GM19372 (cell line): ENCODE measurements around the gene FBXO28.
"Not testable (repeated sequence)": the region's sequence is repeated elsewhere in the genome, so short reads cannot be mapped to it uniquely, and the experiment has no call there.

Source experiments
- ATAC-seq: cut with Tn5 transposase; IDR thresholded peaks from one replicate; pipeline ENCODE4 v1.9.1; 2021; ENCODE audit warnings: mild to moderate bottlenecking, low read depth, moderate library complexity; ENCODE audit not compliant: unreplicated experiment

Gene FBXO28

GRCh38 chr1:224113918-224114786, at the start of gene FBXO28:
FBXO28 (plus strand) TSS chr1:224114111; CDS start chr1:224114130, 19 bp downstream.
- peak; percentile 97 for ATAC-seq

- ATAC-seq = no peak
Measured at GRCh38 chr1:224064150-224064549, 49.8 kb upstream of the FBXO28 start.

GRCh38 chr1:224065455-224065854, 48.5 kb upstream of the FBXO28 start:
- no peak for ATAC-seq

GRCh38 chr1:224067207-224067606, 46.7 kb upstream of the FBXO28 start:
- ATAC-seq = no peak

- no peak for ATAC-seq
Measured at GRCh38 chr1:224067621-224068457, 46.1 kb upstream of the FBXO28 start.

GRCh38 chr1:224068458-224069072, 45.3 kb upstream of the FBXO28 start:
- ATAC-seq = no peak

GRCh38 chr1:224069138-224069537, 44.8 kb upstream of the FBXO28 start:
- ATAC-seq = no peak

- no peak for ATAC-seq
Measured at GRCh38 chr1:224070521-224070920, 43.4 kb upstream of the FBXO28 start.

GRCh38 chr1:224076407-224076806, 37.5 kb upstream of the FBXO28 start:
- ATAC-seq = no peak

- not testable (repeated sequence) for ATAC-seq
Measured at GRCh38 chr1:224079644-224080043, 34.3 kb upstream of the FBXO28 start.

GRCh38 chr1:224080115-224080774, 33.7 kb upstream of the FBXO28 start:
- no peak for ATAC-seq

GRCh38 chr1:224081604-224082003, 32.3 kb upstream of the FBXO28 start:
- no peak for ATAC-seq

- ATAC-seq = no peak
Measured at GRCh38 chr1:224082146-224082545, 31.8 kb upstream of the FBXO28 start.

GRCh38 chr1:224084867-224085266, 29.0 kb upstream of the FBXO28 start:
- no peak for ATAC-seq

GRCh38 chr1:224085421-224086108, 28.3 kb upstream of the FBXO28 start:
- no peak for ATAC-seq

- no peak for ATAC-seq
Measured at GRCh38 chr1:224087286-224087794, 26.6 kb upstream of the FBXO28 start.

GRCh38 chr1:224089583-224089982, 24.3 kb upstream of the FBXO28 start:
- no peak for ATAC-seq

- ATAC-seq = no peak
Measured at GRCh38 chr1:224090116-224090515, 23.8 kb upstream of the FBXO28 start.

- ATAC-seq = no peak
Measured at GRCh38 chr1:224092111-224092510, 21.8 kb upstream of the FBXO28 start.

- ATAC-seq = no peak
Measured at GRCh38 chr1:224092601-224093000, 21.3 kb upstream of the FBXO28 start.
